Effector memory CD8-positive, alpha-beta T cell (primary cell): ENCODE results near the gene PLOD2.

ENCODE experiments used
- ATAC-seq: fragments of 150-1000 bp; cut with Tn5 transposase; replicated peaks from 2 replicates; pipeline ENCODE4 v1.10.0; 2021; ENCODE audit warnings: mild to moderate bottlenecking, moderate library complexity
- DNase-seq, 3 experiments: peaks; one replicate each; pipeline ENCODE4 v3.0.0; 2021
- H3K27ac Mint-ChIP-seq, 2 donors: one replicate each; pipeline ENCODE4 v1.8.0; 2022; ENCODE audit warnings: mild to moderate bottlenecking in 2 of 2, mixed read lengths in 2 of 2, moderate library complexity in 2 of 2
- H3K27me3 Mint-ChIP-seq, 2 donors: one replicate each; pipeline ENCODE4 v1.8.0; 2022; ENCODE audit warnings: mixed read lengths in 2 of 2
- H3K36me3 Mint-ChIP-seq: one replicate; pipeline ENCODE4 v1.8.0; 2022; ENCODE audit warnings: mild to moderate bottlenecking, moderate library complexity, mixed read lengths; ENCODE audit not compliant: insufficient read depth
- H3K4me1 Mint-ChIP-seq, 2 donors: one replicate each; pipeline ENCODE4 v1.8.0; 2022; ENCODE audit warnings: low read depth in 2 of 2, mixed read lengths in 2 of 2
- H3K4me3 Mint-ChIP-seq, 2 donors: one replicate each; pipeline ENCODE4 v1.8.0; 2022; ENCODE audit warnings: mild to moderate bottlenecking in 2 of 2, mixed read lengths in 2 of 2, moderate library complexity in 2 of 2
- H3K9me3 Mint-ChIP-seq, 2 donors: one replicate each; pipeline ENCODE4 v1.8.0; 2022; ENCODE audit warnings: mixed read lengths in 2 of 2

The PLOD2 gene

GRCh38 chr3:146180376-146180775, 19.4 kb upstream of the PLOD2 start:
- H3K9me3 Mint-ChIP-seq, result no peaks in the 10 kb centered on the region
- no peak for DNase-seq
- H3K4me3 Mint-ChIP-seq, result no peak overlapping the region
- H3K4me1 Mint-ChIP-seq, result no peaks in the 10 kb centered on the region
- no peak overlapping the region for H3K27ac Mint-ChIP-seq
- no peak for ATAC-seq
- H3K27me3 Mint-ChIP-seq, result no peaks in the 10 kb centered on the region
- H3K36me3 Mint-ChIP-seq, result no peaks in the 10 kb centered on the region

GRCh38 chr3:146178006-146178689, 17.2 kb upstream of the PLOD2 start:
- Mint-ChIP-seq H3K27ac (no peak overlapping the region), H3K27me3 (peaks cover 0 to 1% of the 10 kb centered on the region in 2 donors), H3K9me3 (no peaks in the 10 kb centered on the region), H3K4me1 (no peaks in the 10 kb centered on the region), H3K4me3 (no peak overlapping the region), H3K36me3 (no peaks in the 10 kb centered on the region)
- ATAC-seq, result no peak
- DNase-seq, result no peak

GRCh38 chr3:146177519-146177918, 16.5 kb upstream of the PLOD2 start:
- no peak overlapping the region for H3K27ac Mint-ChIP-seq
- H3K27me3 Mint-ChIP-seq, result peaks cover 0 to 5% of the 10 kb centered on the region in 2 donors
- no peak overlapping the region for H3K4me3 Mint-ChIP-seq
- DNase-seq (no peak), ATAC-seq (no peak)
- H3K4me1 Mint-ChIP-seq, result no peaks in the 10 kb centered on the region
- no peaks in the 10 kb centered on the region for H3K9me3 Mint-ChIP-seq
- H3K36me3 Mint-ChIP-seq, result no peaks in the 10 kb centered on the region

- DNase-seq (no peak), ATAC-seq (no peak)
- Mint-ChIP-seq H3K27ac (no peak overlapping the region), H3K9me3 (no peaks in the 10 kb centered on the region), H3K4me3 (no peak overlapping the region), H3K36me3 (no peaks in the 10 kb centered on the region), H3K27me3 (peaks cover 0 to 5% of the 10 kb centered on the region in 2 donors), H3K4me1 (no peaks in the 10 kb centered on the region)
Measured at GRCh38 chr3:146177072-146177471, 16.1 kb upstream of the PLOD2 start.

GRCh38 chr3:146172586-146172985, 11.6 kb upstream of the PLOD2 start:
- Mint-ChIP-seq H3K4me1 (no peaks in the 10 kb centered on the region), H3K4me3 (no peak overlapping the region), H3K27me3 (peaks cover 0 to 5% of the 10 kb centered on the region in 2 donors), H3K9me3 (no peaks in the 10 kb centered on the region), H3K36me3 (no peaks in the 10 kb centered on the region), H3K27ac (no peak overlapping the region)
- DNase-seq (no peak), ATAC-seq (no peak)

- Mint-ChIP-seq H3K9me3 (no peaks in the 10 kb centered on the region), H3K27ac (no peak overlapping the region), H3K27me3 (peaks cover 0 to 5% of the 10 kb centered on the region in 2 donors), H3K4me3 (no peak overlapping the region), H3K36me3 (no peaks in the 10 kb centered on the region), H3K4me1 (no peaks in the 10 kb centered on the region)
- ATAC-seq, result no peak
- no peak for DNase-seq
Measured at GRCh38 chr3:146170591-146170990, 9.6 kb upstream of the PLOD2 start.

DNA sequence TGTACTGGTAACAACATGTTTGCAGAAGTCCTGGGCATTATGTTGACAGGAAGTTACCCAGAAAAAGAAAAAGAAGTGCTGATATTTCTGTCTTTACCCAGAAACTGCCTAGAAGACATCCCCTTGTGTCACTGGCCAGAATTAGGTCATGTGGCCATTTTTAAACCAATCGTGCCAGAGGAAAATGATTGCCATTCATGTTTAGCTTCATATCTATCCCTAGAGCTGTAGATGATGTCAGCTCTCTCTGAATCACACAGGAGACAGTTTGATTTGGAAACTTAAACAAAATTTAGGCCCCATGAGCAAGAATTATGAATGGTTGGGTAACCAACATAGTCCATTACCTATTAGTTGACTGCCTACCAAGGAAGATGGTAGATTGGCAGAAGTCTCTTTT, 8.9 kb upstream of the PLOD2 start:
- Mint-ChIP-seq H3K36me3 (no peaks in the 10 kb centered on the region), H3K4me1 (no peaks in the 10 kb centered on the region), H3K9me3 (no peaks in the 10 kb centered on the region), H3K27me3 (peaks cover 0 to 5% of the 10 kb centered on the region in 2 donors), H3K4me3 (no peak overlapping the region), H3K27ac (no peak overlapping the region)
- DNase-seq, result no peak
- no peak for ATAC-seq

DNA sequence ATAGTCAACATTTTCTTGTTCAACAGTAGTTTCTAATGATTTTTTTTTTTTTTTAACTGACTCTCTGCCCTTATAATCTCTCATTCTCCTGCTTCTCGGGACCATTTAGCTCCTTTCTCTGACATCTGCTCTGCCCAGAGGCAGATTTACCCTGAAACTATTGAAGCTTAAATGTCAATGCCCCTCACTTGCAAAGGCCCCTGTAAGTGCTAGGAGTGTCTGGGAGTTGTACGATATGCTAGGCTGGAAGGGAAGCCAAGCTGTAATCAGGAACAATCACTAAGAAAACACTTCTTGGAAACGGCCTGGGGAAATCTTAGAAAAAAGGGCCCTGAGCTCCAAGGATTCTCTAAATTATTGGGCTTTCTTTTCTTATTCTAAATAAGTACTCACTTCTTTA, 5.8 kb upstream of the PLOD2 start:
- Mint-ChIP-seq H3K9me3 (peaks cover 0 to 3% of the 10 kb centered on the region in 2 donors), H3K4me1 (no peaks in the 10 kb centered on the region), H3K27ac (no peak overlapping the region), H3K36me3 (no peaks in the 10 kb centered on the region), H3K27me3 (peaks cover 19 to 22% of the 10 kb centered on the region in 2 donors), H3K4me3 (no peak overlapping the region)
- DNase-seq (no peak), ATAC-seq (no peak)

DNA sequence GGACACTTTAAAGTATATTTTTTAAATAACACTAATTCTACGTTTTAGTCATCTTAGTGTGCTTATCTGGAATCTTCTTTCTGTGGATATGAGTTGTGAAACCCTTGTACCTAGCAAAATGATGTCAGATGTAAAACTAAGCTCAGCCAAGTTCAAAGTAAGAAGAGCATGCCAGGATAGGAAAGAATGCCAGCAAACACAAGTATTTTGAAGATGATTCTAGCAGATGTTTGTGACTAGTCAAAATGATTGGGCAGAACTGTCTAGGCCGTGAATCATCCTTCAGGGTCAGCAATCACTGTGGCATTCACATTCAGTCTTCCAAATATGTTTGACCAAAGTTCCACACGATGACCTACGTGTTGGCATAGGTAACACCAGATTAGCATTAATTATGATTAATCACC, 5.4 kb upstream of the PLOD2 start:
- Mint-ChIP-seq H3K27ac (no peak overlapping the region), H3K9me3 (peaks cover 0 to 3% of the 10 kb centered on the region in 2 donors), H3K4me1 (no peaks in the 10 kb centered on the region), H3K27me3 (peaks cover 23 to 26% of the 10 kb centered on the region in 2 donors), H3K4me3 (no peak overlapping the region), H3K36me3 (no peaks in the 10 kb centered on the region)
- ATAC-seq, result no peak
- no peak for DNase-seq

DNA sequence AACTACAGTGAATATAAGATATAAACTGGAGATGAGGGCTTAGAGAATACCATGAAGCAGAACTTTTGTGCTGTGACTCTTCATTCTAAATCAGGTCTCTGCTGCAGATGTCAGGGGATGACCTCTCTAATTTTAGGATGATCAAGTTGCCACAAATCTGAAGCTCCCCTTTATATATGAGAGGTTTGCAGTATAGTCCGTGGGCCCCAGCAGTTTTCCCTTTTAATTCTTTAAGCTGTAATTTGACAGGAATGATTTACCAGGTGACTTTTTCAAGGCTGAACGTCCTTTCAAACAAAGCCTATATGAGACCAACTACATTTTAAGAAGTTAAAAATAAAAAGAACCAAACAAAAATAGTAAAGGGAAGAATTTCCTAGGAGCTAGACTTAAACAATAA, 4.9 kb upstream of the PLOD2 start:
- Mint-ChIP-seq H3K4me1 (no peaks in the 10 kb centered on the region), H3K27me3 (peaks cover 23 to 26% of the 10 kb centered on the region in 2 donors), H3K27ac (no peak overlapping the region), H3K36me3 (no peaks in the 10 kb centered on the region), H3K4me3 (no peak overlapping the region), H3K9me3 (peaks cover 0 to 3% of the 10 kb centered on the region in 2 donors)
- DNase-seq, result no peak
- no peak for ATAC-seq

DNA sequence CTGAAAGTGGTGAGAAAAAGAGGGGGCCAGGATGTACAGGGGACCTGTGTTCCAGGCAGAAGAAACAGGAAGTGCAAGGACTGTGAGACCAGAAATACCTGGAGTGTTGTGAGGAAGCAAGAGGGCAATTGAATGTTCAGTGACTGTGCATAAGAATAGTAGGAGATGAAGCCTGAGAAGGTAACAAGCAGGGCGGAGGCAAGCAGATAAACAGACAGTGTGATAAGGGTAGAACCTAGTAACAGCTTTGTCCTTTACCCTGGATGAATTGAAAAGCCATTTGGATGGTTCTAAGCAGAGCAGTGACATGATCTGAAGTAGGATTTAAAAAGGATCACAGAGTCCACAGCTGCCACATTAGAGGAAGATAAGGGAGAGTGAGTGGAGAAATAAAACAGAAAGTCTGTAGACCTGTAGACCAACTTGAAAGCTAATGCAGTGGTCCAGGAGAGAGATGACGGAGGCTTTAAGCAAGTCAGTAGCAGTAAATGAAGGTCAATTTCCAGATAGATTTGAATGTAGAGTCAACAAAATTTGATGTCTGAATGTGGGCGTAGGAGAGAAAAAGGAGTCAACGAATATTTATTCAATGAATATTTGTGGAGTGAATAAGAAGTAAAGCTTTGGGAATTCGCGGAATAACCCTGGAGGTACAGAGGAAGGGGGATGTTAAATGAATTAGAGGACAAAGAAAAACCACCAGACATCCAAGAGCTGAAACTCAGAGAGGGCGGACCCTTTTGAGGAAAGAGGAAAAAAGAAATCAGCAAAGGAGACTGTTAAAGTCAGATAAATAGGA, 4.2 kb upstream of the PLOD2 start:
- peaks cover 0 to 3% of the 10 kb centered on the region in 2 donors for H3K9me3 Mint-ChIP-seq

DNA sequence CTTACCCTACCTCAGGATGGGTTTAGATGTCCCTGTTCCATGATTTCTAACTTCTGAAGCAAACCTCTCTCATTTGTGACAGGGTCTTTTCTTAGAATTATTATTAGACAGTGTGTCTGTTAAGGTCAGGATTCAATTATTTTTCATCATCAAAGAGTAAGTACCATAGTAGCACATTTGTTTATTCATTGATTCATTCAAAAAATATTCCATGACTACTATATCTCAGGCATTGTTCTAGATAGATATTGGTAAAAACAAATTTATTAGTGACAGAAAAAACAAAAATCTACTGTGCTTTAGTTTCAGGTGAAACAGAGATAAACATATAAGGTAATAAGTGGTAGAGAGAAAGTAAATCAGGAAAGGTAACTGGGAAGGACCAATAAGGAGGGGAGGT, 3.5 kb upstream of the PLOD2 start:
- Mint-ChIP-seq H3K27ac (no peak overlapping the region), H3K9me3 (peaks cover 0 to 3% of the 10 kb centered on the region in 2 donors), H3K4me1 (peaks cover 0 to 6% of the 10 kb centered on the region in 2 donors), H3K36me3 (no peaks in the 10 kb centered on the region), H3K4me3 (no peak overlapping the region), H3K27me3 (peaks cover 32 to 35% of the 10 kb centered on the region in 2 donors)
- DNase-seq (no peak), ATAC-seq (no peak)

More for the DNA sequence above, 4.2 kb upstream of the PLOD2 start:
- Mint-ChIP-seq H3K4me1 (peaks cover 0 to 2% of the 10 kb centered on the region in 2 donors), H3K4me3 (no peak overlapping the region), H3K27me3 (peaks cover 26 to 29% of the 10 kb centered on the region in 2 donors), H3K27ac (no peak overlapping the region), H3K36me3 (no peaks in the 10 kb centered on the region)
- DNase-seq (no peak), ATAC-seq (no peak)

GRCh38 chr3:146164071-146164470, 3.1 kb upstream of the PLOD2 start:
- peaks cover 0 to 3% of the 10 kb centered on the region in 2 donors for H3K9me3 Mint-ChIP-seq
- DNase-seq (no peak), ATAC-seq (no peak)
- no peak overlapping the region for H3K27ac Mint-ChIP-seq
- no peak overlapping the region for H3K4me3 Mint-ChIP-seq
- H3K27me3 Mint-ChIP-seq, result peaks cover 33 to 40% of the 10 kb centered on the region in 2 donors
- H3K4me1 Mint-ChIP-seq, result peaks cover 0 to 6% of the 10 kb centered on the region in 2 donors
- no peaks in the 10 kb centered on the region for H3K36me3 Mint-ChIP-seq

DNA sequence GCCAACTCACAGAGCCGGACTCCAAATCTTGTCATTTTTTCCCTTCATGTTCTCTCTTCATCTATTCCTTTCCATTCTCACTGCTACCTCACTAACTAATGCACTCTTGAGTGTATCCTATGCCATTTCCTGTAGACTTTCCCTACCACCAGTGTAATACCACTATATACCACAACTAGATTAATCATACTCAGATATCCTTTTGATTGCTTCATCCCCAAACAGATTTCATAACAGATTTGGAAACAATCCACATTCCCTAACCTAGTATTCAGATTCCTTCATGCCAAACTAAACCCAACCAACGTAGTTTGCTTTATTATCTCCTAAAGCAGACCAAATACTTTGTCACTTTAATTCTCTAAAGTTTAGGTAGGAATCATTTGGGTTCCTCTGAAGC, 2.6 kb upstream of the PLOD2 start:
- H3K36me3 Mint-ChIP-seq, result no peaks in the 10 kb centered on the region
- no peak overlapping the region for H3K27ac Mint-ChIP-seq
- ATAC-seq (no peak), DNase-seq (no peak)
- peaks cover 0 to 6% of the 10 kb centered on the region in 2 donors for H3K4me1 Mint-ChIP-seq
- H3K9me3 Mint-ChIP-seq, result peaks cover 0 to 3% of the 10 kb centered on the region in 2 donors
- no peak overlapping the region for H3K4me3 Mint-ChIP-seq
- peaks cover 33 to 44% of the 10 kb centered on the region in 2 donors for H3K27me3 Mint-ChIP-seq
